Mesendoderm (in vitro differentiated cells): ENCODE results near the gene TNNI3K.

Experiments used
- DNase-seq: peaks from one replicate; pipeline ENCODE4 v3.0.0; 2013
- H2AK5ac ChIP-seq: 2 replicates; pipeline ENCODE4 v1.6.1; 2013; ENCODE audit warnings: low read length, inconsistent platforms
- H2BK120ac ChIP-seq: 2 replicates; pipeline ENCODE4 v1.6.1; 2013; ENCODE audit warnings: low read depth, mild to moderate bottlenecking, low read length, moderate library complexity, mixed read lengths
- H2BK15ac ChIP-seq: replicated peaks from 2 replicates; pipeline ENCODE4 v1.6.1; 2013; ENCODE audit warnings: low read depth, mild to moderate bottlenecking, moderate library complexity
- H2BK5ac ChIP-seq: 2 replicates; pipeline ENCODE4 v1.6.1; 2013; ENCODE audit warnings: low read length, inconsistent platforms
- H3K18ac ChIP-seq: 2 replicates; pipeline ENCODE4 v1.6.1; 2013; ENCODE audit warnings: mild to moderate bottlenecking, low read length, mixed read lengths
- H3K23ac ChIP-seq: one replicate; pipeline ENCODE4 v1.6.1; 2013; ENCODE audit warnings: low read length
- H3K27ac ChIP-seq: 2 replicates; pipeline ENCODE4 v1.5.1; 2013; ENCODE audit warnings: low read depth, mild to moderate bottlenecking, inconsistent platforms, low read length, moderate library complexity
- H3K27me3 ChIP-seq: 2 replicates; pipeline ENCODE4 v1.6.1; 2013; ENCODE audit warnings: low read length, control low read depth, mild to moderate bottlenecking, inconsistent platforms; ENCODE audit not compliant: insufficient read depth, poor library complexity
- H3K36me3 ChIP-seq: 2 replicates; pipeline ENCODE4 v1.6.1; 2013; ENCODE audit warnings: low read length, inconsistent platforms; ENCODE audit not compliant: control insufficient read depth, insufficient read depth
- H3K4ac ChIP-seq: one replicate; pipeline ENCODE4 v1.6.1; 2013; ENCODE audit warnings: low read depth, mild to moderate bottlenecking, low read length, moderate library complexity
- H3K4me1 ChIP-seq: 2 replicates; pipeline ENCODE4 v1.6.1; 2013; ENCODE audit warnings: low read depth, low read length, inconsistent platforms; ENCODE audit not compliant: control insufficient read depth
- H3K4me2 ChIP-seq: 2 replicates; pipeline ENCODE4 v1.6.1; 2013; ENCODE audit warnings: low read length
- H3K4me3 ChIP-seq: 2 replicates; pipeline ENCODE4 v1.5.1; 2013; ENCODE audit warnings: mild to moderate bottlenecking, low read length
- H3K56ac ChIP-seq: one replicate; pipeline ENCODE4 v1.6.1; 2013; ENCODE audit warnings: low read length
- H3K79me1 ChIP-seq: 2 replicates; pipeline ENCODE4 v1.6.1; 2013; ENCODE audit warnings: low read length, inconsistent platforms
- H3K79me2 ChIP-seq: 2 replicates; pipeline ENCODE4 v1.6.1; 2013; ENCODE audit warnings: mild to moderate bottlenecking, low read length; ENCODE audit not compliant: control insufficient read depth, insufficient read depth
- H3K9ac ChIP-seq: 2 replicates; pipeline ENCODE4 v1.6.1; 2013; ENCODE audit warnings: low read length, inconsistent platforms
- H4K5ac ChIP-seq: one replicate; pipeline ENCODE4 v1.6.1; 2013; ENCODE audit warnings: low read length
- H4K8ac ChIP-seq: one replicate; pipeline ENCODE4 v1.6.1; 2013; ENCODE audit warnings: low read depth, mild to moderate bottlenecking, control low read depth, low read length, moderate library complexity
- WGBS: extraction: QIAGEN DNeasy Blood & Tissue Kit; methylation state at CpG from one replicate; pipeline ENCODE4 v1.1.7; 2013; ENCODE audit warnings: low lambda C conversion rate, missing lambda C conversion rate; ENCODE audit not compliant: insufficient coverage; ENCODE audit errors: extremely low coverage; 5-methylcytosine and 5-hydroxymethylcytosine counted together

The TNNI3K gene

DNA sequence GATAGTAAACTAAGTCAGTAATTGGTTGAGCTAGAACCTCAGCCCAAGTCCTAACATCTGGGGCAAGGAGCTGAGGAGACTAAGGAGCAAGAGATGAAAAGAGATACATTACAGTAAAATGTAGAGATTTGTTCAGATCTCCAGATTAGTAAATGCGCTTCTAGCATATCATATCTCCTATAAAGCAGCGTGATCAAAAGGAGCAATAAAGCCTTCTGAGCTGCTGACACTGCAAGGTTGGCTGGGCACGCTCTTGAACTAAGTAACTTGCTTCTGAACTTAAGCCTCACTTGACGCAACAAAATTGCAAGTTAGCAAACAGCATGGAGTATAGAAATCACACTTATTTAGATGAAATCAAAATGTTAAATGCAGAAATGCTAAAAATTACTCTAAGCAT lies 196.3 kb downstream of the TNNI3K start:
- Histone ChIP-seq H3K79me2 (no peaks in the 10 kb centered on the region), H3K27ac (no peak overlapping the region), H3K36me3 (no peaks in the 10 kb centered on the region), H3K56ac (no peak overlapping the region), H4K8ac (no peak overlapping the region), H3K23ac (no peak overlapping the region), H2AK5ac (no peak overlapping the region), H3K18ac (no peak overlapping the region), H3K4me2 (no peak overlapping the region), H2BK15ac (peak overlapping the region; percentile 96), H2BK120ac (no peak overlapping the region), H3K79me1 (no peaks in the 10 kb centered on the region), H3K4me3 (no peak overlapping the region), H4K5ac (no peak overlapping the region), H2BK5ac (no peak overlapping the region), H3K9ac (no peak overlapping the region), H3K4ac (no peak overlapping the region), H3K4me1 (no peaks in the 10 kb centered on the region), H3K27me3 (no peaks in the 10 kb centered on the region)
- DNase-seq, result no peak
- no CpG with 5 or more reads among the region's 4 CpGs for WGBS

DNA sequence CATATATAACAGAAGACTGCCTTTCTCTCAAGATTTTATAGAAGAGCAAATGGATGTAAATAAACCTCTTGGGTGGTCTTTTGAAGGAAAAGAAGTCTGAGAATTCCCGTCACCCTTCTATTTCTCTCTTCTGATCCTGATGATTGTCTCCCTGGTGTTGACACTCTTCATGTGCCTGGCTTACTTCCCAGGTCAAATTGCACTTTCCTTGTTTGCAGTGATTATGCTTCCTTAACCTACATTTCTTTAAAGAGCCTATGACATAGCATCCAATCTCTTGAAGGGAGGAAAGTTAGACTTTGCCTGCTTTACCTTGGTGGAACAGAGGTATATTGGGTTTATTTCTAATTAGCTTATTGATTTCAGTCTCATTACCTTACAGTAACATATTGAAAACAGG lies 197.1 kb downstream of the TNNI3K start:
- Histone ChIP-seq H3K4me3 (no peak overlapping the region), H3K4ac (no peak overlapping the region), H3K18ac (no peak overlapping the region), H2AK5ac (no peak overlapping the region), H2BK5ac (no peak overlapping the region), H3K79me1 (no peaks in the 10 kb centered on the region), H3K27ac (no peak overlapping the region), H2BK120ac (no peak overlapping the region), H3K36me3 (no peaks in the 10 kb centered on the region), H4K8ac (no peak overlapping the region), H3K79me2 (no peaks in the 10 kb centered on the region), H2BK15ac (no peak overlapping the region), H3K9ac (no peak overlapping the region), H3K56ac (no peak overlapping the region), H3K4me1 (no peaks in the 10 kb centered on the region), H3K23ac (no peak overlapping the region), H3K4me2 (no peak overlapping the region), H3K27me3 (no peaks in the 10 kb centered on the region), H4K5ac (no peak overlapping the region)
- DNase-seq, result no peak
- no CpG with 5 or more reads among the region's 1 CpG for WGBS

GRCh38 chr1:74434321-74434720 lies 199.1 kb downstream of the TNNI3K start:
- Histone ChIP-seq H3K79me2 (no peaks in the 10 kb centered on the region), H3K56ac (no peak overlapping the region), H3K36me3 (no peaks in the 10 kb centered on the region), H3K4me1 (no peaks in the 10 kb centered on the region), H3K27me3 (no peaks in the 10 kb centered on the region), H3K4me3 (no peak overlapping the region), H3K23ac (no peak overlapping the region), H2BK120ac (no peak overlapping the region), H3K4ac (no peak overlapping the region), H3K4me2 (no peak overlapping the region), H3K79me1 (no peaks in the 10 kb centered on the region), H2BK5ac (no peak overlapping the region), H2BK15ac (no peak overlapping the region), H3K9ac (no peak overlapping the region), H2AK5ac (no peak overlapping the region), H4K8ac (no peak overlapping the region), H3K27ac (no peak overlapping the region), H4K5ac (no peak overlapping the region), H3K18ac (no peak overlapping the region)
- WGBS, result no CpG with 5 or more reads among the region's 2 CpGs
- no peak for DNase-seq

GRCh38 chr1:74436078-74436477 lies 200.9 kb downstream of the TNNI3K start:
- H3K79me2 ChIP-seq, result no peaks in the 10 kb centered on the region
- no peak overlapping the region for H3K4me3 ChIP-seq
- H2BK5ac ChIP-seq, result no peak overlapping the region
- no peak overlapping the region for H3K9ac ChIP-seq
- no peak overlapping the region for H2AK5ac ChIP-seq
- DNase-seq, result no peak
- H4K5ac ChIP-seq, result no peak overlapping the region
- H3K18ac ChIP-seq, result no peak overlapping the region
- no peaks in the 10 kb centered on the region for H3K79me1 ChIP-seq
- H3K27me3 ChIP-seq, result no peaks in the 10 kb centered on the region
- no peak overlapping the region for H4K8ac ChIP-seq
- WGBS, result no CpG with 5 or more reads among the region's 1 CpG
- H3K27ac ChIP-seq, result no peak overlapping the region
- H3K4me2 ChIP-seq, result no peak overlapping the region
- H3K23ac ChIP-seq, result no peak overlapping the region
- H3K56ac ChIP-seq, result no peak overlapping the region
- H3K4me1 ChIP-seq, result no peaks in the 10 kb centered on the region
- H2BK120ac ChIP-seq, result no peak overlapping the region
- no peak overlapping the region for H3K4ac ChIP-seq
- H3K36me3 ChIP-seq, result no peaks in the 10 kb centered on the region
- no peak overlapping the region for H2BK15ac ChIP-seq

- H3K56ac ChIP-seq, result no peak overlapping the region
- H2BK5ac ChIP-seq, result no peak overlapping the region
- no peak overlapping the region for H3K4me2 ChIP-seq
- no peak overlapping the region for H3K4me3 ChIP-seq
- no peak for DNase-seq
- no peak overlapping the region for H3K23ac ChIP-seq
- no peak overlapping the region for H3K27ac ChIP-seq
- no peak overlapping the region for H4K5ac ChIP-seq
- H3K79me1 ChIP-seq, result no peaks in the 10 kb centered on the region
- no peaks in the 10 kb centered on the region for H3K27me3 ChIP-seq
- no peak overlapping the region for H2BK120ac ChIP-seq
- no peaks in the 10 kb centered on the region for H3K36me3 ChIP-seq
- no CpG with 5 or more reads among the region's 1 CpG for WGBS
- H3K79me2 ChIP-seq, result no peaks in the 10 kb centered on the region
- H2BK15ac ChIP-seq, result no peak overlapping the region
- H3K4me1 ChIP-seq, result no peaks in the 10 kb centered on the region
- no peak overlapping the region for H3K18ac ChIP-seq
- no peak overlapping the region for H4K8ac ChIP-seq
- H2AK5ac ChIP-seq, result no peak overlapping the region
- no peak overlapping the region for H3K9ac ChIP-seq
- H3K4ac ChIP-seq, result no peak overlapping the region
These were observed 201.8 kb downstream of the TNNI3K start for GRCh38 chr1:74437035-74437434.

DNA sequence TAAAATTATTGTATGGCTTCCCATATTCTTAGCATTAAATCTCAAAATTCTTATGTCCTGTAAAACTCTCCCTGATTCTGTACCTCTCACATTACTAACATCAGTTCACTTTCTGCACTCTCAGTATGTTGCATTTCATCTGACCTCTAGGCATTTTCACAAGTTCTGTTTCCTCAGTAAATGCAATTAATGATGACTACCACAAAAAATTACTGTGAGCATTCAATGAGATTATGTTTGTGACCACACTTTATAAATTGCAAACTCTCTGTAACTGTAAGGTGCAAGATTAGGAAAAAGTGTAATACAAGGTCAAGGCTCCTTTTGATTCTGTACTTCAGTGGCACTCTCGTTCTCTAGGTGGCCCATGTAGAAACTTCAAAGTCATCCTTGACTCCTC lies 216.8 kb downstream of the TNNI3K start:
- no peak for DNase-seq
- Histone ChIP-seq H2BK15ac (no peak overlapping the region), H3K79me1 (no peaks in the 10 kb centered on the region), H2BK5ac (no peak overlapping the region), H3K4me1 (no peaks in the 10 kb centered on the region), H4K5ac (no peak overlapping the region), H3K36me3 (no peaks in the 10 kb centered on the region), H3K9ac (no peak overlapping the region), H2AK5ac (no peak overlapping the region), H3K56ac (no peak overlapping the region), H3K18ac (no peak overlapping the region), H3K4me2 (no peak overlapping the region), H3K23ac (no peak overlapping the region), H3K27me3 (no peaks in the 10 kb centered on the region), H4K8ac (no peak overlapping the region), H3K79me2 (no peaks in the 10 kb centered on the region), H3K27ac (no peak overlapping the region), H2BK120ac (no peak overlapping the region), H3K4me3 (no peak overlapping the region), H3K4ac (no peak overlapping the region)
- no CpG with 5 or more reads among the region's 1 CpG for WGBS
